Measurements from ENCODE around the gene ACTN3.
"Not testable (repeated sequence)": the region's sequence is repeated elsewhere in the genome, so short reads cannot be mapped to it uniquely, and the experiment has no call there.

ACTN3 gene

DNA sequence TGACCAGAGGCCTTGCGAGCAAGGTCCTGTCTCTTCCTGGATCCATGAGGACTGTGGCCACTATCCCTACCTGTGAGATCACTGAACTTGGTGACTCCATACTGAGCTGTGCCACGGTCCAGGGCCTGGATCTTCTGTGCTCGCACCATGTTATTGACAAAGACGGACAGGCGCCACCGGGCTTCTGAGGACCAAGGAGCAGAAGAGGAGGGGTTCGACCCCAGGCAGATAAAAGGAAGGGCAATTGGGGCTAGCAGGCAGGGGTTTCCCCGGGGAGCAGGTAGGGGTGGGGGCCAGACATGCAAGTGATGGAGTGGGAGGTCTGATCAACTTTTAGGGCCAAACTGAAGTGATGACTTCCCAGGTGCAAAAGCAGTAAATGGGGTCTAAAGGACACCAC lies 19.5 kb downstream of the ACTN3 start:
- no peak for DNase-seq (ENCODE audit: low spot score)

DNA sequence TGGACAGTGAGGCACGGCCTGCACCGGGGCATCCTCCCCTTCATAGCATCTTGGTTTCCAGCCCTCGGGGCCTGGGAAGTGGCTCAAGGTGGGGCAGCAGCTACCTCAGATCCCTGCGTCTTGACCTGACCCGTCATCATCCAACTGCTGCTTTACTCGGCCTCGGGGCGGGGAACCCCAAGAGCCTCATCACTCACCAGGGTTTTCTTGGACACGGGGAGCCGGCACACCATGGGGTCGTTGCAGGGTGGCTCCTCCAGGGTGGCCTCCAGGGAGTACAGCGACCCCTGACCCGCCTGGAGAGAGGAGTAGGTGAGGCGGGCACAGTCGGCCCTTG lies 21.1 kb downstream of the ACTN3 start:
- DNase-seq (ENCODE audit: low spot score), result no peak

DNA sequence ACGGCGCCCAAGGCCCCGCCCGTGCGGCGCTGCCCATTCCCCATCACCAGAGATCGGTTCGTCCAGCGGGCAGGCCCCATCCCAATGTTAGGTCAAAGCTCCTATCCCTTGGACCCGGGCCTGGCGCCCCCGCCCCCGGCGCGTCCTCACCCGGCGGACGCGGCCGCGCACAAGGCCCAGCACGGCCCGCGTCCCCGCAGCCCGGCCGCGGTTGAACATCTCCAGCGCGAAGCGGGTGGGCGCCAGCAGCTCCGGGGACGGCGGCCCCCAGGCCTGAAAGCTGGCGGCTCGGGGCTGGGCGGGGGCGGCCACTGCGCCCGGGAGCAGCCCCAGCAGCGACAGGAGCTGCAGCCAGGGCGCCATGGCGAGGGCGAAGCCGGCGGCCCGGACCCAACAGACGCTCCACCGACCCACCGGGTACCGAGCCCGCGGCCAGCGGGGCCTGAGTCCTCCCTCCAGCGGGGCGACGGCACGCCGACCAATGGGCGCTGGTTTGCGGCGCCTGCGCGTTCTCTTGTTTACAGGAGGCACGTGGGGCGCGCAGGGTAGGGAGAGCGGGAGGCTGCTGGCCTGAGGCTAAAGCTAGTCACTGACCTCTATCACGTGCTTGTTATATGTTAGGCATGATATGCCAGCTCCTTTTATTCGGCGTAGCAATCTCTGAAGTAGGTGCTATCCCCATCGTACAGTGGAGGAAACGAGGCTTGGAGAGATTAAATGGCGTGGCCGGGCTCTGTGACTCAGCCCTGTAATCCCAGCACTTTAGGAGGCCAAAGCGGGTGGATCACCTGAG lies 21.6 kb downstream of the ACTN3 start, which contains the start of gene CTSF:
TSS of gene CTSF (minus strand) at position 483 of the 793 bp plus-strand sequence. CDS start at position 363, 120 bp downstream.
- peak; percentile 90 for DNase-seq (ENCODE audit: low spot score)

DNA sequence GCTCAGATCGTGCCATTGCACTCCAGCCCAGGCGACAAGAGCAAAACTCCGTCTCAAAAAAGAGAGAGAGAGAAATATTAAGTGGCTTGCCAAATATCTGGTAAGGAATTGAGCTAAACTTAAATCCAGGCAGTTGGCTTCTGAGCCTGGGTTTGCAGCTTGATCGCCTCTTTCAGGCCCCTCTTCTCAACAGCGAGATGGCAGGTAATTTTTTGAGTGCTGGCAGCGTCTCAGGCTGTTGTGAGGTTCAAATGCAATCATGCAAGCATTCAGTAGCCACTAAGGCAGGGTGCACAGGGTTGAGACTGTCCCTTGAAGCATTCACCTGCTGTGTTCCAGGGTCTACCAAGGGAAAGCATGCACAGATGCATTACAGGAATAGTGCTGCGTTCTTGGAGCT lies 22.4 kb downstream of the ACTN3 start:
- no peak for DNase-seq (ENCODE audit: low spot score)

DNA sequence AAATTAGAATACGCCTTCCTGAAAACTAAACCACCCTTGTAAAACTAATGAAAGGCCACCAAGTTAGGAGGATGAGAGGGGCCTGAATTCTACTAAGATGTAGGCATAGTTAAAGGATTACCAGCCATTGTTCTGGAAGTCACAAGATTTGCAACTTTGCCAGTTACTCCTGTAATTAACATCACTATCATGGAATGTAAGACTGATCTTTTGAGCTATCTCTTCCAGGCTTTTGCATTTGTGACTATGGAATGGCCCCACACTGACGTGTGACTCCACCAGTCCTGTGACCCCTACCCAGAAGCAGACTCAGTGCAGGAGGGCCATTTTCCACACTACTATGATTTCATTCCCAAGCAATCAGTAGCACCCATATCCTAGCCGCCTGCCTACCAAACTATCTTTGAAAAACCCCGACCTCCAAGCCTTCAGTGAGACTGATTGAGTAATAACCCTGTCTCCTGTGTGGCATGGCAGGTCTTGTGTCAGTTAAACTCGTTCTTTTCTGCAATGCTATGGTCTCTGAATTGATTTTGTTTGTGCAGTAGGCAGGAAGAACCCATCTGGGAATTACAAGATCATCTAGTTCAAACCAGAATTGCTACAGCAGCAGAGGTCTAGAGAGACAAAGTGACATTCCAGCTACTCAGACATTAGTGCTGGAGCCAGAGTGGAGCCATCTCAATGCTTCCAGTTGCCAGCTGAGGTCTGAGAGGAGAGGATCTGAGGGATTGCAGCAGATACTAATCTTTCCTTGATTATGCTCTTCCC lies 23.6 kb downstream of the ACTN3 start:
- no peak for DNase-seq (ENCODE audit: low spot score)

DNA sequence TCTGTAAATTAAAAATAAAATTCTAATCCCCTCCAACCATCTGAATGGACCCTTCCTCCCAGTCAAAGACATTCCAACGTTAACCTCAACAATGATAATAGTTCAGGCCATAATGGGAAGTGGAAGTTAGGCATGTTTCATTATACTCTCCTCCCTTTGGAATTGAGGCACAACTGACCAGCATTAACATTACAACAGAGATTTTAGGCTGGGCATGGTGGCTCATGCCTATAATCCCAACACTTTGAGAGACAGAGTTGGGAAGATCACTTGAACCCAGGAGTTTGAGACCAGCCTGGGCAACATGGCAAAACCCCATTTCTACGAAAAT lies 24.1 kb downstream of the ACTN3 start:
- DNase-seq (ENCODE audit: low spot score), result no peak

DNA sequence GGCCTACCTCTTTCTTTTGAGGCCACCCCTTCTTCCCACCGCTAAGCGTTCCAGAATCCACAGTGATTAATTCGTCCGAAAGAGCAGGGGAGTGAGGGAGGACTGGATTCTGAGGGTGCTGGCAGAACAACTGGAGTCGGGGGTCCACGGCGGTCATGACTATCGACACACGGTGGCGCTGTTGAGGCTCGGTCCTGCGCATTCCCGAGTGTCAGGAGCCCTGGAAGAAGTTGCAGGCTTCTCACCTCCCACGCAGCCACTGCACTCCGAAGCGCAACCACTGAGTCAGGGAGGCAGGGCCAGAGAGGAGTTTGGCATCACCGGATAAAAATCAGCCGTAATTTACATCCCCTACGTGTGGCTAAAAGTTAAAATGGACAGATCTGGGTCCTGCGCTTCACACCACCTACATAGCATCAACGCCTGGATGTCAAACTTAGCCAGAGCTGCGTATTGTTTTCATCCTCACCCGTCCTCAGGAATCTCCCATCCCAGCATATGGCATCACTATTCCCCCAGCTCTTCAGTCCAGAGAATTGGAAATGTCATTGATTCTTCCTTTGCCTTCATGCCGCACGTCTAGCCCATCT lies 32.4 kb downstream of the ACTN3 start:
- peak; percentile 42 for DNase-seq (ENCODE audit: low spot score)

DNA sequence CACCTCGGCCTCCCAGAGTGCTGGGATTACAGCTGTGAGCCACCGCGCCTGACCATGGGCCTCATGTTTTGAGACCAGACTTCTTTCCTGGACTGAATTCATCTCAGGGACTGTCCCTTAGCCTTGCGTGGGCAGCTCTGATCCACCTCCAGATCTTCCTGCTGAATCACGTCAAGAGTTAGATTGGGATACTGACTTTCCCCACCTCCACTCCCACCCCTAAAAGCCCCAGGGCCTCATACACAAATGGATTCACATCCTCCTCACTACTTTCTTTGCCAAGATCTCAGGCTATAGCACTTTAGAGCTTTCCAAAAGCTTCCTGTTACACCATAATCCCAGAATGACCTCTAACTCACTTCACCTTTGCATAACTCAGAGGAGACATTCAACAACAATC lies 34.1 kb downstream of the ACTN3 start:
- no peak for DNase-seq (ENCODE audit: low spot score)

DNA sequence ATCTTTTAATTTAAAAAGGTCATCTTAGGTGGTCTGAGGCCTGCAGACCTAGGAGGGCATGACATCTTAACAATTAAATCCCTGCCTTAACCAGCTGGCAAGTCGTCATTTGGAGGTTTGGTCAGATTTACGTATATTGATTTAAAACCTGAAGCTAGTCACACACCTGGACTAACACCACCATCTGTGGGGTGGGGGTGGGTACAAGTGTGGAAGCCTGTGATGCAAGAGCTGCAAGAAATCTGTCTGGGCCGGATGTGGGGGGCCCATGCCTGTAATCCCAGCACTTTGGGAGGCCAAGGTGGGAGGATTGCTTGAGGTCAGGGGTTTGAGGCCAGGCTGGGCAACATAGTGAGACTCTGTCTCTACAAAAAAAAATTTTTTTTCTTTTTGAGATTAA lies 34.6 kb downstream of the ACTN3 start:
- DNase-seq (ENCODE audit: low spot score), result no peak

DNA sequence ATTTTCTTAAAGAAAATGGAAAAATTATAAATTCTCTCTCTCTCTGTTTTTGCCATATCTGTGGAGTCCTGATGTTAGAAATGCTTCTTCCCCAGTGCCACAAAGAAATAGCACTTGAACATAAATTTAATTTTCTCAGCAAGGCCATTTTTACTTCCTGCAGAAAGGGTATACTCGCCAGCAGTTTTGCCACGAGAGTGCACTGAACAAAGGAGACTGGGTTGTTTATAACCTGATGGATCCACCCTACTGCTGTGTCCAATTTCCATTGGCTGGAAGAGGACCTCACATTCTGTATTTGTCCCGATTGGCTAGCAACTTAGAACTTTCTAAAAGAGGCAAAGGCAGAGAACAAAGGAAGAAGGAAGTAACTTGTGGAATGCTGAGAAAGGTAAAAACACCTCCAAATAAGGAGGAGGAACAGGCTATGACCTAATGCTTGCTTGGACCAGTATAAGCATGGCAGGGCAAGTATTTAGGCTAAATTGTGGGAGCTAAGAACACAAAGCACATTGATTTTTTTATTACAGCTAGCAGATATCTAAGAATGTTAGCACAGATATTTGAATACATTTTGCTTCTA lies 36.0 kb downstream of the ACTN3 start:
- DNase-seq (ENCODE audit: low spot score), result not testable (repeated sequence)

DNA sequence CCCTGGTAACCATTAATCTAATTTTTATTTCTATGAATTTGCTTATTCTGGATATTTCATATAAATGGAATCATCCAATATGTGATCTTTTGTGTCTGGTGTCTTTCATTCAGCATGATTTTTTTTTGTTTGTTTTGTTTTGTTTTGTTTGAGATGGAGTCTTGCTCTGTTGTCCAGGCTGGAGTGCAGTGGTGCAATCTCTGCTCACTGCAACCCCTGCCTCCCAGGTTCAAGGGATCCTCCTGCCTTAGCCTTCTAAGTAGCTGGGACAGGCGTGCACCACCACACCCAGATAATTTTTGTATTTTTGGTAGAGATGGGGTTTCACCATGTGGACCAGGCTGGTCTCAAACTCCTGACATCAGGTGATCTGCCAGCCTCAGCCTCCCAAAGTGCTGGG lies 38.7 kb downstream of the ACTN3 start:
- DNase-seq (ENCODE audit: low spot score), result not testable (repeated sequence)

DNA sequence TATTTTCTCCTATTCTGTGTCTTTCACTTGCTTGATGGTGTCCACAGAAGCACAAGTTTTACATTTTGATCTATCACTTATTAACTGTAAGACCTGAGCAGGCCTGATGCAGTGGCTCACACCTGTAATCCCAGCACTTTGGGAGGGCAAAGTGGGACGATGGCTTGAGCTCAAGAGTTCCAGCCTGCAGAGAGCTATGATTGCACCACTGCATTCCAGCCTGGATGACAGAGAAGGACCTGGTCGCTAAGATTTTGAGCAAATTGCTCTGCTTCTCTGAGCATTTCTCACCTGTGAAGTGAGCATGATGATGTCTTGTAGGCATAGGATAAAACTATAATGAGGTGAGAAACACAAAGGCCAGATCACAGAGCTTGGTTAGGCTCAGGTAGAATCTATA lies 39.4 kb downstream of the ACTN3 start:
- no peak for DNase-seq (ENCODE audit: low spot score)

DNA sequence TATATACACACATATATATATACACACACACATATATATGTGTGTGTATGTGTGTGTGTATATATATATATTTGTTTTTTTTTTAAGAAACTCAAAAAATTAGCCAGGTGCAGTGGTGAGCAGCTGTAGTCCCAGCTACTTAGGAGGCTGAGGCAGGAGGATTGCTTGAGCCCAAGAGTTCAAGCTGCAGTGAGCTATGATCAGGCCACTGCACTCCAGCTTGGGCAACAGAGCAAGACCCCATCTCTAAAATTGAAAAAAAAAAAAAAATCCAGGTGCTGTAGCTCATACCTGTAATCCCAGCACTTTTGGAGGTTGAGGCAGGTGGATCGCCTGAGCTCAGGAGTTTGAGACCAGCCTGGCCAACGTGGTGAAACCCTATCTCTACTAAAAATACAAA lies 42.6 kb downstream of the ACTN3 start:
- not testable (repeated sequence) for DNase-seq (ENCODE audit: low spot score)

DNA sequence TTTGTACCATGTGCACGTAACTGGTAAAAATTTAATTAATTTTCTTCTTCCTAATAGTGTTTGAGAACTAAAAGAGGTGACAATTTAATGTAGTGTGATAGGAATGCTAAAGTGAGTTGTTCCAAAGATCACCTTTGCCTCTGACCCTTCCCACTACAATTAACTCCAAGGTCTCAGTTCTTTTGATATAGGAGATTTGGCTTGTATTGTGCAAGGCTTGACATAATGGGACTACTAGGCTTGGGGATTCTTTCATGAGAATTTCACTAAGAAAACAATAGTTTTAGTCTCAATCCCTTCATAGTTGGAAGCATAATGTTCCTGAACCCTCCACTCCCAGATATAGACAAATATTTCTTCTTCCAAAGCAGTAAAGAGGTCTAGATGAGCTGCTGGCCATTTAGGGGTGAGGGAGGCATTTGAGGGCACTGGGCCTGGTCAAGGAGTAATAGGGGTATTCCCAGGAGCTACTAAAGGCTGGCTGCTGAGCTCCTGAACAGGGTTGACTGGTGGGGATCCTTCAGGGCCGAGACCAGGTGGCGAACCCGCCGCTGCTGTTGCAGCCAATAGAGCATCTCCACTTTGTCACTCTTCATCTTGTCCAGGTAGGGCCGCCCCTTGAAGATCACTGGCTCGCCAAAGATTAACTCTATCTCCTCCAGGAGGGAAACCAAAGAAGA lies 43.4 kb downstream of the ACTN3 start:
- no peak for DNase-seq (ENCODE audit: low spot score)

DNA sequence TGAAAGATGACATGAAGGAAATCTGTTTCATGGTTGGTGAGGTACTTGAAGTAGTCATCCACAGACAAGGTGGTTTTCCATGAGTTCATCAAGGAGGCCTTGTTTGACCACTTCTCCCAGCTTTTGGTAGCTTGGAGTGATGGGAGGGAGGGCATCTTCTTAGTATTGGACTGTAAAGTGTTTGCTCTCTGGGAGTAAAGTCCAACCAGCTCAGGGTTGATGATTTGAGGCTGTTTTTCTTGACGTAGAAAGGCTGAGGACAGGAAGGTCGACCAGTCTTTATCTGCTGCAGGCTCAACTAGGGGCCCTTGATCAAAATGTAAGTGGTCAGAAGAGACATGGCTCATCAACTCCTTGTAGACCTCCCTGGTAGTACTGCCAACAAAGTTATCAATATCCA lies 44.5 kb downstream of the ACTN3 start:
- DNase-seq (ENCODE audit: low spot score), result no peak

DNA sequence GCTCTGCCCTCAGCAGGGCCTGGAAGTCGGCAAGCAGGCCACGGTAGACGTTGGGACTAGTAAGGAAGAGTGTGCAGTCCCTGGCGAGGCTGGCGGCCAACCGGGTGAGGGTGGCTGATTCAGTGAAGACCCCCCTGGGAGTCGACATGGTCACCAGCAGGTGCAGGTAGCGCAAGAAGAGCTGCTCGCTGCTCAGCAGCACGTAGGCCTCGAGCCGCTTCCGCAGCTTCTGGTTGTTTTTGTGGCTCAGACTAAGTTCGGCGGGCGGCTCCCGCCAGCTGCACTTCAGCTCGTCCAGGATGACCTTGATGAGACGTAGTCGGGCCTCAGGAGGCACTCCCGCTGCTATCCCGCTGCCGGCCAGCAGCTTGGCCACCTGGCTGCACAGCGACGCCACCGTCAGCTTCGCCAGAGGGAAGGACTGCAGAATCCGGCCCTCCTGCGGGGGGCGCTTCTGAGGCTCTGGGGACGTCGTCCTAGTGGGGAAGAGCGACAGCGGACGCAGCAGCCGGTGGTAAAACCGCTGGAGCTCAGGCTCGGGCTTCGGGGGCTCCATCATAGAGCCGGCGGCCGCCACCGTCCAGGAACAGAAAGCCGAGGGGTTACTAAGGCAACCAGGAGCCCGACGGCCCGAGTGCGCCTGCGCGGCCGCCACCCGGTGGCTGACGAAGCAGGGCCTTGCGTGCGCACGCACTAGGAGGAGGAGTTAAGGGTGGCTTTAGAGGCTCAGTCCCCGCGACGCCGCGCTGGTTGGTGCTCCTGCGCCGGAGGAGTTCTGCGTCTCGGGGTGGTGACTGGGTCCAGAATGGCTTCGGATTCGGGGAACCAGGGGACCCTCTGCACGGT lies 46.0 kb downstream of the ACTN3 start, which contains the start of the genes CCDC87 and CCS:
TSS of gene CCDC87 (minus strand) at position 607 of the 846 bp plus-strand sequence. CDS start at position 559, 48 bp downstream.
TSS of gene CCS (plus strand) at position 729 of the 846 bp plus-strand sequence. CDS start at position 806, 77 bp downstream.
- peak; percentile 93 for DNase-seq (ENCODE audit: low spot score)

DNA sequence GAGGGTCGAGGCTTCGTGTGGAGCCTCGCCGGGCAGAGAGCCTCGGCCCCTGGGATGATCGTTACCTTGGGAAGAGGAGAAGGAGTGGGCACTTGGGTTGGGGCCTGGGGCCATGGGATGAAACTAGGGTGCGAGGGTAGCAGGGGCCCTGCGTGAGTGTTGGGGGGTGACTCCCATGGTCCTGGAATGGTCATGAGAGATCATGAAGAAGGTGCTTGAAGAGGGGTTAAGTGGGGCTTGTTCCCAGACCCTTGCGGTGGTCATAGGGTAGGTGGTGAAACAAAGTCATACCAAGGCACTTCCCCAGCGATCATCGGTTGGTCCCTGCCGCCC lies 46.6 kb downstream of the ACTN3 start:
- no peak for DNase-seq (ENCODE audit: low spot score)

DNA sequence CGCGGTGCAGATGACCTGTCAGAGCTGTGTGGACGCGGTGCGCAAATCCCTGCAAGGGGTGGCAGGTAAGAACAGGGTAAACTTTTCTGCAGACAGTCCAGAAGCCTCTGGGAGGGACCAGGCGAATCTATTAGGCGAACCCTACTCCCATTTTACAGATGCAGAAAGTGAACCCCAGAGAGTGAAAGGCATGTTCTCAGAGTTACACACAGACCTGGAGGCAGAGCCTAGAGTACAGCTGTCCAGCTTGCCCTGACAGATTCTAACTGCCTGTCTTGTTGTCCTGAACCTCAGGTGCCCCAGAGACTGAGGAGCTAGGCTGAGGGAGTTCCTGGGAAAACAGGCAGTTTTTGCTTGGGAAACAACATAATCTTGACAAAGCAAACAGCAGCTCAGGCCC lies 46.9 kb downstream of the ACTN3 start:
- DNase-seq (ENCODE audit: low spot score), result no peak

DNA sequence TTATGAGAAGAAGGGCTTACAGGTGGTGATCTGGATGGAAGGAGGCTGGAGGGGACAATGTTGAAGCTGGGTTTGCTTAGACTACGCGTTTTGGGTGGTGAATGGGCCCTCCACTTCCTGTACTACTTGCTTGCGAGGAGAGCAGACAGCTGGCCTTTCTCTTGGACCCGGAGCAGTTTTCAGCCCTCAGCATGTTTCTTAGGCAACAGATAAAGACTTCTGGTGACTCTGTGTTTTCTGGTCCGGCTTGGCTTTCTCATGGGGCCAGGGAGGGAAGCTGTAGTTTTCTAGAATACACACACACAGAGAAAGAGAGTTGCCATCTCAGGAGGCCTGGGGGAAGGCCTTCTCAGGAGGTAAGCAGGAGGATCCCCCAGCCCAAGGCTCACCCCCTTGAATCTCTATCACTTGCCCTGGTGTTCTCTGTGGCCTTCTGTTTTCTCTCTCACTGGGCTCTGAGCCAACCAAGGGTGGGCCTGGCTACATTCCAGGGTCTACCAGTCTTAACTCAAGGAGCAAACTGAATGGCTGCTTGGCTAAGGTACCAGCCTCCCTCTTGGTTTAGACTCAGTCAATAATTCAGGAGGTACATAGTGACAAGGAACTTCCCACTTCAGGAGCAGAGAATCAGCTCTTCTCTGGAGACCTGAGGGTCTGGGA lies 48.7 kb downstream of the ACTN3 start:
- no peak for DNase-seq (ENCODE audit: low spot score)

DNA sequence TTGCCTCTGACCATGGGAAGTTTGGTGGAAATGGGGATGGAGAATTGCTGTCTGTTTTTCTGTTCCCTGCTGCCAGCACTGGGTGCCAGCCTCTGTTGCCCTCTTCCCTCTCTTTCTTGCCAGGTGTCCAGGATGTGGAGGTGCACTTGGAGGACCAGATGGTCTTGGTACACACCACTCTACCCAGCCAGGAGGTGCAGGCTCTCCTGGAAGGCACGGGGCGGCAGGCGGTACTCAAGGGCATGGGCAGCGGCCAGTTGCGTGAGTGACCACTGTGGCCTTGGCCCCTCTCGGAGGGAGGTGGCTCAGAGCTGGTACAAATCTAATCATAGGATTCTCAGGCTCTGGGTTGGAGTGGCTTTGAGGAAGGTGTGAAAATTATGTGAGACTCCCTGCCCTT lies 52.3 kb downstream of the ACTN3 start:
- DNase-seq (ENCODE audit: low spot score), result no peak

DNA sequence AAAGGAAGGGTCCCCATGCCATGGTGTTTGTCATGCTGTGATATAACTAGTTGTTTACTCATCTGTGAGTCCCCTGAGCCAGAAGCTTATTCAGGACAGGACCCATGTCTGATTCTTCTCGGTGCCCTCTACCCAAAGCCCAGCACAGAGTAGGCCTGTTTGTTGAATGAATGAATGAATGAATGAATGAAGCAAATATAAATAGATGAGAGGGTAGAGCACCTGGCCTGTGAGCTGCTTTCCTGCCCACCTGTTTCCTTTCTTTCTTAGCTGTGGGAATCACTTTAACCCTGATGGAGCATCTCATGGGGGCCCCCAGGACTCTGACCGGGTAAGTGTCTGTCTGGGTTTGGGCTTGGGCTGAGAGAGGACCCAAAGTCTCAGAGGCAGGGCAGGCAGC lies 53.5 kb downstream of the ACTN3 start:
- no peak for DNase-seq (ENCODE audit: low spot score)

All from putamen (tissue), 1 donor.